ENCODE measurements around the gene CDK16. TPM values are rescaled to one million over a fixed set of nuclear protein-coding genes. Genes with fewer than 3 reads are reported as not detected.

The CDK16 gene
- total and polyA plus RNA-seq, 9 of the 15 experiments (the other 6 are each of a cell fraction or from before 2014, with no cell fraction given), result 3.9 to 104 (median 57.5) TPM

- TF ChIP-seq ZBTB40 (IDR thresholded peaks at IDR 0.05) (peak; percentile 59; the same call in 1 of the 2 replicates), ZBTB40 (CRISPR knock-in tag; IDR thresholded peaks at IDR 0.05) (no peak), FOXA1 (IDR thresholded peaks at IDR 0.05; ENCODE audit: borderline replicate concordance) (no peak), BCOR (IDR thresholded peaks at IDR 0.05) (peak; percentile 48; the same call in 1 of the 2 replicates), MAFF (IDR thresholded peaks at IDR 0.05; ENCODE audit: low read length) (peak; percentile 41; the same call in 1 of the 2 replicates), POLR2H (tag; IDR thresholded peaks at IDR 0.05; ENCODE audit: low read depth) (no peak), CSDE1 (IDR thresholded peaks at IDR 0.05) (no peak), JUND (IDR thresholded peaks at IDR 0.05; ENCODE audit: borderline replicate concordance, low read depth, low read length) (peak; percentile 93), JUND (tag; IDR thresholded peaks at IDR 0.05; ENCODE audit: borderline replicate concordance, low read depth, low read length) (no peak; the same call in 2 of the 3 replicates), TAF1 (IDR thresholded peaks at IDR 0.05; ENCODE audit: control insufficient read depth, extremely low read depth, insufficient read depth, low read length, severe bottlenecking) (peak; percentile 86), POLR2AphosphoS2 (IDR thresholded peaks at IDR 0.05; ENCODE audit: low read length) (no peak)
- TF ChIP-seq, protein P1, sequence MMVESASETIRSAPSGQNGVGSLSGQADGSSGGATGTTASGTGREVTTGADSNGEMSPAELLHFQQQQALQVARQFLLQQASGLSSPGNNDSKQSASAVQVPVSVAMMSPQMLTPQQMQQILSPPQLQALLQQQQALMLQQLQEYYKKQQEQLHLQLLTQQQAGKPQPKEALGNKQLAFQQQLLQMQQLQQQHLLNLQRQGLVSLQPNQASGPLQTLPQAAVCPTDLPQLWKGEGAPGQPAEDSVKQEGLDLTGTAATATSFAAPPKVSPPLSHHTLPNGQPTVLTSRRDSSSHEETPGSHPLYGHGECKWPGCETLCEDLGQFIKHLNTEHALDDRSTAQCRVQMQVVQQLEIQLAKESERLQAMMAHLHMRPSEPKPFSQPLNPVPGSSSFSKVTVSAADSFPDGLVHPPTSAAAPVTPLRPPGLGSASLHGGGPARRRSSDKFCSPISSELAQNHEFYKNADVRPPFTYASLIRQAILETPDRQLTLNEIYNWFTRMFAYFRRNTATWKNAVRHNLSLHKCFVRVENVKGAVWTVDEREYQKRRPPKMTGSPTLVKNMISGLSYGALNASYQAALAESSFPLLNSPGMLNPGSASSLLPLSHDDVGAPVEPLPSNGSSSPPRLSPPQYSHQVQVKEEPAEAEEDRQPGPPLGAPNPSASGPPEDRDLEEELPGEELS (CRISPR knock-in tag; IDR thresholded peaks at IDR 0.05; ENCODE audit: borderline replicate concordance), result peak; percentile 35; the same call in 1 of the 2 replicates
- TF ChIP-seq, protein P2, sequence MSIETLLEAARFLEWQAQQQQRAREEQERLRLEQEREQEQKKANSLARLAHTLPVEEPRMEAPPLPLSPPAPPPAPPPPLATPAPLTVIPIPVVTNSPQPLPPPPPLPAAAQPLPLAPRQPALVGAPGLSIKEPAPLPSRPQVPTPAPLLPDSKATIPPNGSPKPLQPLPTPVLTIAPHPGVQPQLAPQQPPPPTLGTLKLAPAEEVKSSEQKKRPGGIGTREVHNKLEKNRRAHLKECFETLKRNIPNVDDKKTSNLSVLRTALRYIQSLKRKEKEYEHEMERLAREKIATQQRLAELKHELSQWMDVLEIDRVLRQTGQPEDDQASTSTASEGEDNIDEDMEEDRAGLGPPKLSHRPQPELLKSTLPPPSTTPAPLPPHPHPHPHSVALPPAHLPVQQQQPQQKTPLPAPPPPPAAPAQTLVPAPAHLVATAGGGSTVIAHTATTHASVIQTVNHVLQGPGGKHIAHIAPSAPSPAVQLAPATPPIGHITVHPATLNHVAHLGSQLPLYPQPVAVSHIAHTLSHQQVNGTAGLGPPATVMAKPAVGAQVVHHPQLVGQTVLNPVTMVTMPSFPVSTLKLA (conservative IDR thresholded peaks at IDR 0.05), result peak; percentile 44 to 78; a peak in 2 of 4 replicates
Observed at GRCh38 chrX:47218280-47218919, at the start of gene CDK16 (continued).
